Breast epithelium (tissue), 3 donors: ENCODE data around the gene KLF7.

Experiments used
- POLR2AphosphoS5 ChIP-seq, 3 donors: sonication (generic); formaldehyde crosslinking; IDR thresholded peaks; one replicate each; pipeline ENCODE4 v1.6.1; 2017; ENCODE audit warnings: antibody characterized with exemption in 3 of 3
- TF ChIP-seq, protein P1 (sequence below), 3 donors: fragments of 450-650 bp; IDR thresholded peaks; one replicate each; pipeline ENCODE4 v1.5.1; 2016 to 2017; ENCODE audit warnings: antibody characterized with exemption in 3 of 3, mild to moderate bottlenecking in 3 of 3, moderate library complexity in 3 of 3

DNA sequence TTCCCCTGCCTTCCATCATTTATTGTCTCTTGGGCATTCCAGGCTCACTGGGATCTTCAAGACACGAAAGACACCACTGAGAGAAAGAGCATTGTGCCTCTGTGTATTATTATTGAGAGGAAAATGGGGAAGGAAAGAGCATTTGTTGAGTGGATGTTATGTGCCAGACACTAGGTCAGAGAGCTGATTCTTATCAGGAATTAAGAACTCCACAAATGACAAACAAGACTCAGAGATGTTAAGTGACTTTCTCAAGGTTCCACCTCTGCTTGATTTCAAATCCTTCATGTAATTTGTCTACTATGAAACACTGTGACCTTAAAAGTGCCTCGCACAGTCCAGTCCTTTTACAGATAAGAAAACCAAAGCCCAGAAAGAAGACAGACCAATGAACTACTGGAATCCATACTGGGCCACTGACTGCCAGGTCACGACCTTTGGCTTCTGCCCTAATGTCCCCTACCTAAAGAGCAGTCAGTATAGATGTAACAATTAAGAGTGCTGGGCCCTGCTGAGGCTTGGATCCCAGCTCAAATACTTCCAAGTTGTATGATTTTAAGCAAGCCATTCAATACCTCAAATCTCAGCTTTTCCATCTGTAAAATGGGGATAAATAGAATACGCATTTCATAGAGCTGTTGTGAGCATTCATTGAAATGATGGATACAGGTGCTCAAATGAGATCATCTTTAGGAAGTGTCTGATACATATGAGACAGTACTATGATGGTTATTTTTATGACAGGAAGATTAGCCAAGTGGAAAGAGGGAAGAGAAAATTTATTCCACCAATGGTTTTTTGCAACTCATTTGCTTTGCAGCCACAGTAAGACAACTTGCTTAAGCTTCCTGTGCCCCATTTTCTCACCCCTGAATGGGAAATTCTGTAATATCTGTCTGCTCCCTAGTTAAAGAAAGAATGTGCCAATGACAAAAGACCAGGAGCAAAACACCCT, 10.9 kb downstream of the KLF7 start:
- TF ChIP-seq, protein P1, sequence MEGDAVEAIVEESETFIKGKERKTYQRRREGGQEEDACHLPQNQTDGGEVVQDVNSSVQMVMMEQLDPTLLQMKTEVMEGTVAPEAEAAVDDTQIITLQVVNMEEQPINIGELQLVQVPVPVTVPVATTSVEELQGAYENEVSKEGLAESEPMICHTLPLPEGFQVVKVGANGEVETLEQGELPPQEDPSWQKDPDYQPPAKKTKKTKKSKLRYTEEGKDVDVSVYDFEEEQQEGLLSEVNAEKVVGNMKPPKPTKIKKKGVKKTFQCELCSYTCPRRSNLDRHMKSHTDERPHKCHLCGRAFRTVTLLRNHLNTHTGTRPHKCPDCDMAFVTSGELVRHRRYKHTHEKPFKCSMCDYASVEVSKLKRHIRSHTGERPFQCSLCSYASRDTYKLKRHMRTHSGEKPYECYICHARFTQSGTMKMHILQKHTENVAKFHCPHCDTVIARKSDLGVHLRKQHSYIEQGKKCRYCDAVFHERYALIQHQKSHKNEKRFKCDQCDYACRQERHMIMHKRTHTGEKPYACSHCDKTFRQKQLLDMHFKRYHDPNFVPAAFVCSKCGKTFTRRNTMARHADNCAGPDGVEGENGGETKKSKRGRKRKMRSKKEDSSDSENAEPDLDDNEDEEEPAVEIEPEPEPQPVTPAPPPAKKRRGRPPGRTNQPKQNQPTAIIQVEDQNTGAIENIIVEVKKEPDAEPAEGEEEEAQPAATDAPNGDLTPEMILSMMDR (IDR thresholded peaks at IDR 0.05) = no peak
- no peak for TF ChIP-seq POLR2AphosphoS5 (IDR thresholded peaks at IDR 0.05)
